ENCODE measurements around the gene ERCC6L2.

ERCC6L2 gene

GRCh38 chr9:95992536-95992935 is 117.0 kb downstream of the ERCC6L2 start:
- TF ChIP-seq CTCF (IDR thresholded peaks at IDR 0.05; ENCODE audit: low read depth, low read length, poor library complexity, severe bottlenecking) (no peak), EZH2phosphoT487 (IDR thresholded peaks at IDR 0.05; ENCODE audit: borderline replicate concordance, low read length) (no peak)
- Histone ChIP-seq H3K4me2 (ENCODE audit: low read length) (no peak overlapping the region), H3K27me3 (ENCODE audit: control insufficient read depth, low read length) (no peaks in the 10 kb centered on the region), H3K27ac (ENCODE audit: low read depth, low read length) (no peak overlapping the region), H3K36me3 (ENCODE audit: control insufficient read depth, low read length) (peaks cover 6% of the 10 kb centered on the region; the same call in 1 of the 2 replicates), H3F3A (ENCODE audit: control insufficient read depth, insufficient read depth) (no peaks in the 10 kb centered on the region), H3K4me1 (ENCODE audit: control insufficient read depth, low read length) (no peaks in the 10 kb centered on the region), H3K9me3 (ENCODE audit: control insufficient read depth, insufficient read depth, low read length) (no peaks in the 10 kb centered on the region), H4K20me1 (ENCODE audit: control insufficient read depth, insufficient read depth, low read depth, low read length) (no peaks in the 10 kb centered on the region), H3K79me2 (ENCODE audit: control insufficient read depth, low read length) (no peaks in the 10 kb centered on the region), H3K4me3 (ENCODE audit: low read length) (no peak overlapping the region), H3K9me2 (replicated peaks; ENCODE audit: control insufficient read depth, low read length) (no peaks in the 10 kb centered on the region)

- H3K79me2 ChIP-seq (ENCODE audit: control insufficient read depth, low read length): no peaks in the 10 kb centered on the region
- H3K9me2 ChIP-seq (replicated peaks; ENCODE audit: control insufficient read depth, low read length): no peaks in the 10 kb centered on the region
- no peaks in the 10 kb centered on the region for H3K9me3 ChIP-seq (ENCODE audit: control insufficient read depth, insufficient read depth, low read length)
- TF ChIP-seq CTCF (IDR thresholded peaks at IDR 0.05; ENCODE audit: low read depth, low read length, poor library complexity, severe bottlenecking) (no peak), EZH2phosphoT487 (IDR thresholded peaks at IDR 0.05; ENCODE audit: borderline replicate concordance, low read length) (no peak)
- no peaks in the 10 kb centered on the region for H3K4me1 ChIP-seq (ENCODE audit: control insufficient read depth, low read length)
- no peak overlapping the region for H3K27ac ChIP-seq (ENCODE audit: low read depth, low read length)
- no peaks in the 10 kb centered on the region for H4K20me1 ChIP-seq (ENCODE audit: control insufficient read depth, insufficient read depth, low read depth, low read length)
- H3F3A ChIP-seq (ENCODE audit: control insufficient read depth, insufficient read depth): no peaks in the 10 kb centered on the region
- H3K4me3 ChIP-seq (ENCODE audit: low read length): no peak overlapping the region
- no peak overlapping the region for H3K4me2 ChIP-seq (ENCODE audit: low read length)
- no peaks in the 10 kb centered on the region for H3K27me3 ChIP-seq (ENCODE audit: control insufficient read depth, low read length)
- H3K36me3 ChIP-seq (ENCODE audit: control insufficient read depth, low read length): peaks cover 10% of the 10 kb centered on the region; the same call in 1 of the 2 replicates
These were observed 117.8 kb downstream of the ERCC6L2 start for GRCh38 chr9:95993337-95993736.

GRCh38 chr9:95999390-95999789 is 123.9 kb downstream of the ERCC6L2 start:
- Histone ChIP-seq H3K4me1 (ENCODE audit: control insufficient read depth, low read length) (no peaks in the 10 kb centered on the region), H3K9me3 (ENCODE audit: control insufficient read depth, insufficient read depth, low read length) (no peaks in the 10 kb centered on the region)
- no peak for TF ChIP-seq EZH2phosphoT487 (IDR thresholded peaks at IDR 0.05; ENCODE audit: borderline replicate concordance, low read length)
- no peak for TF ChIP-seq CTCF (IDR thresholded peaks at IDR 0.05; ENCODE audit: low read depth, low read length, poor library complexity, severe bottlenecking)

More at GRCh38 chr9:95999390-95999789, 123.9 kb downstream of the ERCC6L2 start:
- Histone ChIP-seq H3K4me3 (ENCODE audit: low read length) (no peak overlapping the region), H3K27me3 (ENCODE audit: control insufficient read depth, low read length) (no peaks in the 10 kb centered on the region), H3K4me2 (ENCODE audit: low read length) (no peak overlapping the region), H3F3A (ENCODE audit: control insufficient read depth, insufficient read depth) (no peaks in the 10 kb centered on the region), H3K27ac (ENCODE audit: low read depth, low read length) (no peak overlapping the region), H4K20me1 (ENCODE audit: control insufficient read depth, insufficient read depth, low read depth, low read length) (no peaks in the 10 kb centered on the region), H3K36me3 (ENCODE audit: control insufficient read depth, low read length) (peaks cover 15% of the 10 kb centered on the region; the same call in 1 of the 2 replicates), H3K9me2 (replicated peaks; ENCODE audit: control insufficient read depth, low read length) (no peaks in the 10 kb centered on the region), H3K79me2 (ENCODE audit: control insufficient read depth, low read length) (no peaks in the 10 kb centered on the region)

All from DOHH2 (cell line).